ENCODE measurements around the gene CA11. TPM values are rescaled to one million over a fixed set of nuclear protein-coding genes. Genes with fewer than 3 reads are reported as not detected.

CA11 gene
- total RNA-seq, 1 experiment from 2014 or later, result 11.8 TPM

DNA sequence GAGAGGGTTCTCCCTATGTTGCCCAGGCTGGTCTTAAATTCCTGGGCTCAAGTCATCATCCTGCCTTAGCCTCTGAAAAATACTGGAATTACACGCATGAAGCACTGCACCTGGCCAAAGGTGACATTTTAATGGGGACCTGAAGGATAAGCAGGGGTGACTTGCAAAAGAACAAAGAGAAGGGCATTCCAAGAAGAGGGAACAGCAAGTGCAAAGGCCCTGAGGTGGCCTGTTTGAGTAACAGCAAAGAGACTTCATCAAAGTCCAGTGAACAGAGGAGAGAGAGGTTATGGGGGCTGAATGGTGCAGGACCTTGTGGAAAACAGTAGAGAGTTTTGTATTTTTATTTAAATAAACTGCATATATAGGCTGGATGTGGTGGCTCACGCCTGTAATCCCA, 4.1 kb downstream of the CA11 start:
- H3K4me3 ChIP-seq, result no peak overlapping the region
- H3K9me3 ChIP-seq (replicated peaks), result no peaks in the 10 kb centered on the region
- H3K27ac ChIP-seq, result no peak overlapping the region
- no peaks in the 10 kb centered on the region for H3K27me3 ChIP-seq
- H3K4me1 ChIP-seq, result peaks cover 12% of the 10 kb centered on the region
- no peak for DNase-seq
- H3K36me3 ChIP-seq, result no peaks in the 10 kb centered on the region

DNA sequence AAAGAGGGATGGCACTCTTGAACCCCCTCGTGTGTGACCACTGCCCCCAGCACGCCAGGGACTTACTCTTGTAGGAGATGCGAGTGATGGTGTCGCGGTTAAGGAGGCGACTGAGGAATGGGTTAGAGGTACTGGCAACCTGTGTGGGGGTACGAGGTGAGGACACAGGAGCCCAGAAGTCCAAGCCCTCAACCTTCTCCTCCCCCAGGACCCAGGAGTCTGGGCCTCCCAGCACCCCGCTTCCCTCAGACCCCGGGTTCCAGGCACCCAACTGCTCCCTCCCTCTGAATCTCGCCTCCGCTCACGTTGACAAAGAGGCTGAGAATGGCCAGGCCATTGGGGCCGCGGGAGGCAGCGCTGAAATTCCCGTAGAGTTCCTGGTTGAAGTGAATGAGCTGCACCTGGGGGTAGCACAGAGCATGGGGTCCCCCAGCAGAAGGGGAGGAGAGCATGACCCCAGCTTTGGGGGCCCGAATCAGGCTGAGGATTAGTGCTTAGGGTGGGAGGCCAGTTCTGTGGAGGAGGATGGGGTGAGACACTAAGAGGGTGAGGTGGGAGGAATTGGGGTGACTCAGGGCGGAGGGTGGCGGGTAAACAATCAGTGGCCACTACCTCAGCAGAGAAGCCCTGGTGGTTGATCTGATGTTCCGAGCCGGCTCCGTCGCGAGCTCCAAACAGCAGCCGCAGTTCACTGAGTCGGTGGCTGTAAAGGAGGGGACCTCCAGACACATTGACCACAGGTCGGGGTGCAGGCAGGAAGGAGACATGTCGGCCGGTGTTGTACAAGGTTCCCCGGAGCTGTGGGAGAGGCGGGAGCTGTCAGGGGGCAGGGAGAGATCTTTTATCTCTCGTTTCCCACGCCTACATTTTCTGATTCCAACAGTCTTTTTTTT, 6.3 kb downstream of the CA11 start:
- no peaks in the 10 kb centered on the region for H3K9me3 ChIP-seq (replicated peaks)
- no peak for DNase-seq
- no peak overlapping the region for H3K4me3 ChIP-seq
- no peak overlapping the region for H3K27ac ChIP-seq
- peaks cover 12% of the 10 kb centered on the region for H3K4me1 ChIP-seq
- H3K27me3 ChIP-seq, result no peaks in the 10 kb centered on the region
- H3K36me3 ChIP-seq, result no peaks in the 10 kb centered on the region

DNA sequence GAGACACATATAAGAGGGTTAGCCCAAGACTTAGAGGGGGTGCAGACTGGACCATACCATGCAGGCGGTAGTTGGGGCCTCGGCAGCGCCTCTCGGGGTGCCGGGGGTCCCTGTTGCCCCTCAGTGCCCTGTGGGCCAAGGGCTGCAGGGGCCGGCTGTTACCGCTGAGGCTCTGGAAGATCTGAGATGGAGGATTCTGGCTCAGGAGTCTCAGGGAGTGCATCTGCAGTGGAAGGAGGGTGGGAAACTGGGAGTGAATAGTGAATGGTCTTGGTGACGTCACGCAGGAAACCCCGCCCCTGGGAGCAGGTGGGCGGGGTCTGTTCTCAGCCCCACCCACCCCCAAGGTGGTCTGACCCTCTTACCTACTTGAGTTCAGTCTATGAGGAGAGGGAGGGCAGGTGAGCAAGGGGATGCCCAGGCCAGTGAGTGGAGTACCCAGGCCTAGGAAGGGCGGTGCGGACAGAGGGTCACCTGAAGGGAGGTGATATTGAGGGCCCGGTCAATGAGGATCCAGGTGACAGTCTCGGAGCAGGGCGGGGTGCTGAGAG, 7.1 kb downstream of the CA11 start:
- no peak for DNase-seq
- Histone ChIP-seq H3K9me3 (replicated peaks) (no peaks in the 10 kb centered on the region), H3K27ac (no peak overlapping the region)

DNA sequence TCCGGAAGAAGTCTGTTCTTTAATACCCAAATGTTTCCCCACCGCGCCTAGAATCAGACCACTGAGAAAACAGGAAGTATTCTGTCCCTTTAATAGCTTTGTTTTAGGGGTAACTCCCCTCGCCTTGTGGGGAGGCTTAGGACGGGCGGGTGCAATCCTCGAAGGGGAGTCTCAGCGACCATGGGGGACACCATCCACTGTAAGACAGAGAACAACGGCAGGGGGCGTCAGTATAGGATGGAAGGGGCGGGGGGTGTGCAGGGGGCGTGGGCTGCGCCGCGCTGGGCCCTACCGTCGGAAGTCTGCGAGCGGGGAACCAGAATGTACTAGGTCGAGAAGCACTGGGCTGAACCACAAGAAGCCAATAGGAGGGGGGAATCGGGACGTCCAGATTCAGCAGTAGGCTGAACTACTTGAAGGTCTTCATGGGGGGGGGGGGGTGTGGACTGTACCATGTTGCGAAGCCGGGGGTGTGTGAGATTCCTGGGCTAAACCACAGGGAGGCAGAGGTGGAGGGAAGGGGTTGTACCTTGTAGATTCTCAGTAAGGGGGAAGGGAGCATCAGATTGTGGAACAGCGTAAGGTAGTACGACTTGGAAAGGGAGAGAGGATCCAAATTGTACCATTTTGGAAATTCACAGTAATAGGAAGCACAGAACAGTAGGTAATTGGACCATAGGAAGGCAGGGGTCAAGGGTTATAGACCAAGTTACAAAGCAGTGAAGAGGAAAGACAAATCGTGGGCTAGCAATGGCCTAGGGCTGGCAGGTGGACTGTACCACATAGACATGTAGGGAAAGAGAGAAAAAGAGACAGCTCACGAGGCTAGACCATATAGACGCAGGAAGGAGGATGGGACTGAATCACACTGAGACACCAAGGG, 7.8 kb downstream of the CA11 start:
- Histone ChIP-seq H3K4me3 (peak overlapping the region; percentile 57), H3K27me3 (no peaks in the 10 kb centered on the region), H3K27ac (peak overlapping the region; percentile 88), H3K9me3 (replicated peaks) (no peaks in the 10 kb centered on the region), H3K4me1 (peaks cover 24% of the 10 kb centered on the region), H3K36me3 (no peaks in the 10 kb centered on the region)
- DNase-seq, result peak; percentile 91 to 94

More for the DNA sequence above, 7.1 kb downstream of the CA11 start:
- H3K4me1 ChIP-seq, result peaks cover 17% of the 10 kb centered on the region
- H3K36me3 ChIP-seq, result no peaks in the 10 kb centered on the region
- no peaks in the 10 kb centered on the region for H3K27me3 ChIP-seq
- H3K4me3 ChIP-seq, result peak overlapping the region; percentile 57; the same call in 1 of the 2 replicates

DNA sequence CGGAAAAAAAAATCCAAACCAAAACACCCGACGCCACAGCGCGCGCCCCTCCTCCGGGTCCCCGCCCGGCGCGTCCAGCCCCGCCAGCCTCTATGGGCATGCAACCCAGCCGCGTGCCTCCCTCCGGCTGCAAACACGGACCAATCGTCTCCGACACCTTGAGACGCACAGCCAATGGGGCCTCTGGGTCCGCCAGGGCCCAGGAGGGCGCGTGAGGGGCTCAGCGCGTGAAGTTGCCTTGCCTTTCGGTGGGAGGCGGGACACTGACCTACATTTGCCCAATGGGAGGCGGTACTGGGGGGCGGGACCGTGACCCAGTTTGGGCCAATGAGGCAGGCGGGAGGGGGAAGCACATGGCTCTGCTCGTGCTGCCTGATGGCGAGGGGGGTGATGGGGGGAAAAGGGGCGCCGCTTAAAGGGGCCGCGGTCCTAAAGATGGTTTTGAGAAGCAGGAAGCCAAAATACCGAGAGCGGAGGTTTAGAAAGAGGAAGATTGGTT, 8.5 kb downstream of the CA11 start:
- Histone ChIP-seq H3K36me3 (no peaks in the 10 kb centered on the region), H3K4me1 (peaks cover 26% of the 10 kb centered on the region), H3K27me3 (no peaks in the 10 kb centered on the region), H3K27ac (peak overlapping the region; percentile 88), H3K4me3 (peak overlapping the region; percentile 57), H3K9me3 (replicated peaks) (no peaks in the 10 kb centered on the region)
- peak; percentile 99 to 100 for DNase-seq

DNA sequence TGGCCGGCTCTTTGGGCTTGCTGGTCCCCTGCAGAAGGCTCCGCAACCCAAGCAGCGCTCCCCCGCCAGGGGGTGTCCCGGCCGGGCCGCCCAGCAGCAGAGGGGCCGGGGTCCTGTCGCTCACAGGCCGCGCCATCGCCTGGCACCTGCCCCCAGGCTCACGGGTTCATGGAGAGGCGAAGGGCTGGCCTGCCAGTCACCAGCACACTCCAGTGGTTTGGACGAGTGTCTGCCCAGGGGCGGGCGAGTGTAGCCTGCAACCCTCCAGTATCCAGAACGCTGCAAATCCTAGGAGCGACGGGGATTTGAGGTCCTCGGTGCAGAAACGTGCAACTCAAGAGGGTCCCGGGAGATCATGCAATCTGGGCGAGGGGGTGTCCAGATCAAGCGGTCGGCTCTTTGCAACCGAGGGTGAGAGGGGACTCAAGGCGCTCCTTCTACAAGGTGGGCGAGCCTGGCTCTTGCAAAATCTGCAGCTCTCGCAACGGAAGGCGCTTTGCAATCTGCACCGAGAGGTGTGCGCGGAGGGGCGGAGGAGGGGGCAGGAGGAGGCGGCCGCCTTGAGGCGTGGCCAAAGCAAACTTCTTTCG, 9.0 kb downstream of the CA11 start, which contains the start of gene DBP:
DBP (minus strand) TSS at position 521 of the 590 bp plus-strand sequence; CDS start at position 136, 385 bp downstream.
- Histone ChIP-seq H3K27me3 (no peaks in the 10 kb centered on the region), H3K9me3 (replicated peaks) (no peaks in the 10 kb centered on the region), H3K4me3 (peak within 1 kb of the TSS; percentile 57), H3K36me3 (no peaks in the 10 kb centered on the region), H3K4me1 (peaks cover 26% of the 10 kb centered on the region), H3K27ac (peak within 1 kb of the TSS; percentile 88)
- no peak for DNase-seq

- Histone ChIP-seq H3K4me3 (peak overlapping the region; percentile 57), H3K27ac (no peak overlapping the region), H3K27me3 (no peaks in the 10 kb centered on the region), H3K4me1 (peaks cover 26% of the 10 kb centered on the region), H3K36me3 (no peaks in the 10 kb centered on the region), H3K9me3 (replicated peaks) (no peaks in the 10 kb centered on the region)
- DNase-seq, result no peak
Observed at GRCh38 chr19:48635966-48636858, 9.8 kb downstream of the CA11 start.

DNA sequence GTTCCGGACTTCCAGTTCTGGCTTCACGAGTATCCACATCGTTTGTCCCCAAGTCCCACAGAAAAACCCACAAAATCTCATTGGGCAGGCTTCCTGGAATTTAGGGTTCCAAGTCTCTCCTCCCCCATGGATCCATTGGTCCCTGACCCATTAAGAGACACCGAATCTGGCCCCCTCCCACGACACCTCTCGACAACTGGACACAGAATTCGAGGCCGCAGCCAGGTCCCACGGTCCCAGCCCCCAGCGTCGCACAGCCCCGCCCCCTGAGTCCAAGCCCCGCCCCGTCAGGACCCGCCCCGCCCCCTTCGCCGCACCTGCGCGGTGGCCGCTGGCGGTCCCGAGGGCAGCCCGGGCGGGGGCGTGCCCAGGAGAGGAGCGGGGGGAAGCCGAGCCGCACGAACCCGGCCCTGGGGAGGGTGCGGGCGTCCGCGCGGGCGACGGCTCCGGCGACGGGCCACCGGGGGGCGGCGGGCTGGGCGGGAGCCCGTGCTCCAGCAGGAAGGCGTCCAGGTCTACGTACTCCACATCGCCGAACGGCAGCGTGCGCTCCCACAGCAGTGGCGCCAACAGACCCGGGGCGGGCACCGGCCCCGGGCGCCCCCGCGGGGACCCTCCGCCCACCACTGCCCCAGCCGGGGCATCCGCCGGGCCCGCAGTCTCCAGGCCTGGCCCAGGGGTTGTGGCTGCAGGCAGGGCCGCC, 10.6 kb downstream of the CA11 start:
- Histone ChIP-seq H3K27me3 (no peaks in the 10 kb centered on the region), H3K36me3 (no peaks in the 10 kb centered on the region), H3K9me3 (replicated peaks) (no peaks in the 10 kb centered on the region), H3K27ac (peak overlapping the region; percentile 58), H3K4me1 (peaks cover 26% of the 10 kb centered on the region), H3K4me3 (peak overlapping the region; percentile 50)
- peak; percentile 44 to 75 for DNase-seq

- peak overlapping the region; percentile 58 for H3K27ac ChIP-seq
- peaks cover 26% of the 10 kb centered on the region for H3K4me1 ChIP-seq
Observed at GRCh38 chr19:48634424-48635262, 11.3 kb downstream of the CA11 start.

DNA sequence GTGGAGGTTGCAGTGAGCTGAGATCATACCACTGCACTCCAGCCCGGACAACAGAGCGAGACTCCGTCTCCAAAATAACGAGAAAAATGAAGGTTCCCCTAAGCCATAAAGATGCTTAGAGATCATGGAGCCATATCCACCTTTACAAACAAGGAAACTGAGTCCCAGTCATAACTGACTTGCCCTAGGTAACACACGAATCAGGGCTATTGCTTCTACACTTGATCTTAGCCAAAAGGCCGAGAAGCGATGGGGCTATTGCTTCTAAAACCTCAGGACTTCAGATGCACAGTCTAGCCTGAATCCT, 12.0 kb downstream of the CA11 start:
- Histone ChIP-seq H3K9me3 (replicated peaks) (no peaks in the 10 kb centered on the region), H3K36me3 (peaks cover 6% of the 10 kb centered on the region; the same call in 1 of the 2 replicates), H3K4me3 (peak overlapping the region; percentile 50), H3K27me3 (no peaks in the 10 kb centered on the region), H3K27ac (peak overlapping the region; percentile 58), H3K4me1 (peaks cover 26% of the 10 kb centered on the region)
- DNase-seq, result no peak

More at GRCh38 chr19:48634424-48635262, 11.3 kb downstream of the CA11 start:
- H3K4me3 ChIP-seq, result peak overlapping the region; percentile 50
- H3K9me3 ChIP-seq (replicated peaks), result no peaks in the 10 kb centered on the region
- H3K36me3 ChIP-seq, result peaks cover 3% of the 10 kb centered on the region; the same call in 1 of the 2 replicates
- peak; percentile 96 to 97 for DNase-seq
- no peaks in the 10 kb centered on the region for H3K27me3 ChIP-seq

DNA sequence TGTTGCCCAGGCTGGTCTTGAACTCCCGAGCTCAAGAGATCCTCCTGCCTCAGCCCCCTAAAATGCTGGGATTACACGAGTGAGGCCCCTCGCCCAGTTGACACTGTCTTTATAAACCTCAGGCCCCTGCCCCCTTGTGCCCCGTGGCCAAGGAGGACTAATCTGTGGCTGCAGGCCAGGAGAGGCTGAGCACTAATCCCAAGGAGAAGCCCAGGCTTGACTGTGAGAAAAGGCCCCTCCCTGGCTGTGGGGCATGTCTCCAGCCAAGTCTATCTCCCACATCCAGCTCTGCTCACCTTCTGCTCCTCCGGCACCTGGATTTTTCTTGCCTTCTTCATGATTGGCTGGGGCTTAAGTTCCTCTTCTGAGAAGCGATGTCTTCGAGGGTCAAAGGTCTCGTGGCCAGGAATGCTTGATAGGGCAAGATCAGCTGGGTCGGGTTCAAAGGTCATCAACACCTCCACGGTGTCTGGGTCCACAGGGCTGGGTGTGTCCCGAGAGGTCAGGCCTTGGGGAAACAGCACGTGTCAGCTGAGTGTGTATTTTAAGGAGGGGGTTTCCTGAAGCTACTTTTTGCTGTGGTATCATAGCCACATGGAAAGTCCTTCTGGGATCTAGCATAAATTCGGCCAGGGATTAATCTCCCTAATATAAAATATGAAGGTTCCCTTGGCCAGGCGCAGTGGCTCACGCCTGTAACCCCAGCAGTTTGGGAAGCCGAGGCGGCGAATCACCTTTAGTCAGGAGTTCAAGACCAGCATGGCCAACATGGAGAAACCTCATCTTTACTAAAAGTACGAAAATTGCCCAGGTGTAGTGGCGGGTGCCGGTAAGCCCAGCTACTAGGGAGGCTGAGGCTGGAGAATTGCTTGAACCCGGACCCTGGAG, 12.6 kb downstream of the CA11 start:
- Histone ChIP-seq H3K27ac (peak overlapping the region; percentile 58; the same call in 1 of the 2 replicates), H3K27me3 (no peaks in the 10 kb centered on the region), H3K4me1 (peaks cover 23% of the 10 kb centered on the region), H3K4me3 (peak overlapping the region; percentile 50), H3K9me3 (replicated peaks) (no peaks in the 10 kb centered on the region), H3K36me3 (peaks cover 6% of the 10 kb centered on the region; the same call in 1 of the 2 replicates)
- no peak for DNase-seq

Data from SJCRH30 (cell line).